Measurements from ENCODE around the gene TTC38. TPM values are rescaled to one million over a fixed set of nuclear protein-coding genes. Genes with fewer than 3 reads are reported as not detected.

The TTC38 gene
- total RNA-seq, 1 experiment from 2014 or later: 16.7 TPM

GRCh38 chr22:46338636-46339035, 70.8 kb downstream of the TTC38 start:
- CTCF ChIA-PET: interaction anchor here (0.8 to 2.7 kb wide), 2 partner anchors 204 to 420 kb away, joined by 4 to 13 read pairs; no protein-coding TSS in a partner anchor
- no peak for DNase-seq (ENCODE audit: unreplicated experiment)
- intact Hi-C loops (cut with micrococcal nuclease): no loop called here
- no peak for TF ChIP-seq CTCF (IDR thresholded peaks at IDR 0.05; ENCODE audit: unreplicated experiment)
- no peaks in the 10 kb centered on the region for H3K9me3 Mint-ChIP-seq (ENCODE audit: unreplicated experiment)
- H3K27me3 Mint-ChIP-seq (ENCODE audit: insufficient read depth, unreplicated experiment): no peaks in the 10 kb centered on the region
- no TSS peak for BruUV-seq (replicated peaks)
- H3K4me3 Mint-ChIP-seq (ENCODE audit: unreplicated experiment): no peak overlapping the region
- POLR2A ChIA-PET: no interaction called here
- H3K4me1 Mint-ChIP-seq (ENCODE audit: insufficient read depth, unreplicated experiment): peaks cover 14% of the 10 kb centered on the region
- no peak overlapping the region for H3K27ac Mint-ChIP-seq (ENCODE audit: low read depth, unreplicated experiment)
- peaks cover 64% of the 10 kb centered on the region for H3K36me3 Mint-ChIP-seq (ENCODE audit: insufficient read depth, unreplicated experiment)

GRCh38 chr22:46339956-46340355, 72.1 kb downstream of the TTC38 start:
- Mint-ChIP-seq H3K36me3 (ENCODE audit: insufficient read depth, unreplicated experiment) (peaks cover 76% of the 10 kb centered on the region), H3K4me1 (ENCODE audit: insufficient read depth, unreplicated experiment) (peaks cover 14% of the 10 kb centered on the region), H3K9me3 (ENCODE audit: unreplicated experiment) (no peaks in the 10 kb centered on the region), H3K4me3 (ENCODE audit: unreplicated experiment) (no peak overlapping the region), H3K27me3 (ENCODE audit: insufficient read depth, unreplicated experiment) (no peaks in the 10 kb centered on the region), H3K27ac (ENCODE audit: low read depth, unreplicated experiment) (peak overlapping the region; percentile 81)
- ChIA-PET POLR2A (no interaction called here), CTCF (interaction anchor here (0.6 to 2.7 kb wide), 3 partner anchors 16 to 203 kb away, joined by 3 to 13 read pairs (median 5); no protein-coding TSS in a partner anchor)
- no peak for TF ChIP-seq CTCF (IDR thresholded peaks at IDR 0.05; ENCODE audit: unreplicated experiment)
- BruUV-seq (replicated peaks): no TSS peak
- no peak for DNase-seq (ENCODE audit: unreplicated experiment)
- intact Hi-C loops (cut with micrococcal nuclease): no loop called here

GRCh38 chr22:46340676-46341075, 72.9 kb downstream of the TTC38 start:
- Mint-ChIP-seq H3K4me3 (ENCODE audit: unreplicated experiment) (no peak overlapping the region), H3K4me1 (ENCODE audit: insufficient read depth, unreplicated experiment) (peaks cover 14% of the 10 kb centered on the region), H3K27me3 (ENCODE audit: insufficient read depth, unreplicated experiment) (no peaks in the 10 kb centered on the region), H3K36me3 (ENCODE audit: insufficient read depth, unreplicated experiment) (peaks cover 83% of the 10 kb centered on the region), H3K27ac (ENCODE audit: low read depth, unreplicated experiment) (no peak overlapping the region), H3K9me3 (ENCODE audit: unreplicated experiment) (no peaks in the 10 kb centered on the region)
- no peak for TF ChIP-seq CTCF (IDR thresholded peaks at IDR 0.05; ENCODE audit: unreplicated experiment)
- no TSS peak for BruUV-seq (replicated peaks)
- intact Hi-C loops (cut with micrococcal nuclease): no loop called here
- ChIA-PET POLR2A (no interaction called here), CTCF (interaction anchor here (0.6 to 2.7 kb wide), 4 partner anchors 15 to 418 kb away, joined by 3 to 13 read pairs (median 3); no protein-coding TSS in a partner anchor)
- DNase-seq (ENCODE audit: unreplicated experiment): no peak

Other genes with a start within 250 kb of the TTC38 start
- gene PPARA, start 117.5 kb upstream of the TTC38 start, total RNA-seq (2022): 8.0 and 10.1 TPM in 2 replicates
- 6.3 and 9.0 TPM in 2 replicates for gene CDPF1, start 17.7 kb upstream of the TTC38 start, total RNA-seq (2022)
- not detected in 2 replicates for gene PKDREJ, start 4.7 kb upstream of the TTC38 start, total RNA-seq (2022)
- gene GTSE1, start 28.9 kb downstream of the TTC38 start, total RNA-seq (2022): 12.7 and 19.9 TPM in 2 replicates
- 46.6 and 48.7 TPM in 2 replicates for gene TRMU, start 67.7 kb downstream of the TTC38 start, total RNA-seq (2022)